BLaER1 treated with 17β-estradiol and CSF1 and Interleukin-3, amounts not matched to agents 10 nM and 100 nM (cell line): ENCODE data around the gene IAH1.

Experiments
- H3K27ac ChIP-seq, 11 experiments: shearing (Covaris generic); formaldehyde crosslinking; 2 replicates each; pipeline ENCODE4 v1.8.1; 2022
- H3K27me3 ChIP-seq, 11 experiments: shearing (Covaris generic); formaldehyde crosslinking; 2 replicates each; pipeline ENCODE4 v1.8.1; 2022
- H3K36me3 ChIP-seq, 11 experiments: shearing (Covaris generic); formaldehyde crosslinking; 2 replicates each; pipeline ENCODE4 v1.8.1; 2022
- H3K4me1 ChIP-seq, 10 experiments: shearing (Covaris generic); formaldehyde crosslinking; 2 replicates each; pipeline ENCODE4 v1.8.1; 2022
- H3K4me2 ChIP-seq, 11 experiments: shearing (Covaris generic); formaldehyde crosslinking; 2 replicates each; pipeline ENCODE4 v1.8.1; 2022
- H3K4me3 ChIP-seq, 10 experiments: shearing (Covaris generic); formaldehyde crosslinking; 2 replicates each; pipeline ENCODE4 v1.8.1; 2022
- H3K9ac ChIP-seq, 11 experiments: shearing (Covaris generic); formaldehyde crosslinking; 2 replicates each; pipeline ENCODE4 v1.8.1; 2022
- H3K9me3 ChIP-seq, 11 experiments: shearing (Covaris generic); formaldehyde crosslinking; replicated peaks in 1 of 11; 2 replicates each; pipeline ENCODE4 v1.8.1; 2022
- H4K20me1 ChIP-seq, 11 experiments: shearing (Covaris generic); formaldehyde crosslinking; 2 replicates each; pipeline ENCODE4 v1.8.1; 2022
- Cebpa-rat ChIP-seq, 11 experiments: shearing (Covaris generic); IDR thresholded peaks; 2 replicates each; pipeline ENCODE4 v1.8.1; 2022

IAH1 gene

GRCh38 chr2:9445089-9445488, 29.3 kb upstream of the IAH1 start:
- Histone ChIP-seq H3K27ac (no peak overlapping the region), H3K4me3 (no peak overlapping the region), H3K9ac (no peak overlapping the region), H3K4me2 (no peak overlapping the region), H3K4me1 (no peaks in the 10 kb centered on the region), H4K20me1 (no peaks in the 10 kb centered on the region), H3K27me3 (no peaks in the 10 kb centered on the region), H3K36me3 (peaks cover 96 to 100% (median 98%) of the 10 kb centered on the region in 11 experiments), H3K9me3 (no peaks in the 10 kb centered on the region)
- no peak for TF ChIP-seq Cebpa-rat (IDR thresholded peaks at IDR 0.05)

- H3K27ac ChIP-seq = no peak overlapping the region
- no peak overlapping the region for H3K4me3 ChIP-seq
- peaks cover 92 to 100% (median 98%) of the 10 kb centered on the region in 11 experiments for H3K36me3 ChIP-seq
- H3K4me2 ChIP-seq = no peak overlapping the region
- H3K9ac ChIP-seq = no peak overlapping the region
- H3K9me3 ChIP-seq = no peaks in the 10 kb centered on the region
- no peaks in the 10 kb centered on the region for H4K20me1 ChIP-seq
- no peaks in the 10 kb centered on the region for H3K4me1 ChIP-seq
- no peak for TF ChIP-seq Cebpa-rat (IDR thresholded peaks at IDR 0.05)
- H3K27me3 ChIP-seq = no peaks in the 10 kb centered on the region
These were observed 23.1 kb upstream of the IAH1 start for GRCh38 chr2:9451231-9451630.

GRCh38 chr2:9460441-9461017, 13.8 kb upstream of the IAH1 start:
- Histone ChIP-seq H3K9ac (no peak overlapping the region), H4K20me1 (peaks cover 0 to 10% (median 0%) of the 10 kb centered on the region in 11 experiments; a peak in 7 of 22 replicates), H3K27ac (no peak overlapping the region), H3K4me1 (peaks cover 12 to 29% (median 21%) of the 10 kb centered on the region in 10 experiments), H3K9me3 (no peaks in the 10 kb centered on the region), H3K4me3 (no peak overlapping the region), H3K27me3 (no peaks in the 10 kb centered on the region), H3K36me3 (peaks cover 67 to 98% (median 79%) of the 10 kb centered on the region in 11 experiments), H3K4me2 (no peak overlapping the region)
- TF ChIP-seq Cebpa-rat (IDR thresholded peaks at IDR 0.05) = no peak

GRCh38 chr2:9461079-9461478, 13.3 kb upstream of the IAH1 start:
- H3K27ac ChIP-seq = no peak overlapping the region
- H4K20me1 ChIP-seq = peaks cover 0 to 10% (median 0%) of the 10 kb centered on the region in 11 experiments; a peak in 7 of 22 replicates
- no peak overlapping the region for H3K4me2 ChIP-seq
- peaks cover 12 to 29% (median 21%) of the 10 kb centered on the region in 10 experiments for H3K4me1 ChIP-seq
- H3K4me3 ChIP-seq = no peak overlapping the region
- H3K9me3 ChIP-seq = no peaks in the 10 kb centered on the region
- TF ChIP-seq Cebpa-rat (IDR thresholded peaks at IDR 0.05) = no peak
- H3K36me3 ChIP-seq = peaks cover 68 to 98% (median 79%) of the 10 kb centered on the region in 11 experiments
- H3K27me3 ChIP-seq = no peaks in the 10 kb centered on the region
- H3K9ac ChIP-seq = no peak overlapping the region

GRCh38 chr2:9462313-9462712, 12.0 kb upstream of the IAH1 start:
- no peaks in the 10 kb centered on the region for H3K9me3 ChIP-seq
- no peak overlapping the region for H3K4me3 ChIP-seq
- no peak overlapping the region for H3K9ac ChIP-seq
- peaks cover 16 to 29% (median 24%) of the 10 kb centered on the region in 10 experiments for H3K4me1 ChIP-seq
- no peak for TF ChIP-seq Cebpa-rat (IDR thresholded peaks at IDR 0.05)
- no peak overlapping the region; a peak in 1 of 22 replicates for H3K4me2 ChIP-seq
- no peaks in the 10 kb centered on the region for H3K27me3 ChIP-seq
- H3K27ac ChIP-seq = no peak overlapping the region
- H4K20me1 ChIP-seq = peaks cover 0 to 10% (median 3%) of the 10 kb centered on the region in 11 experiments; a peak in 7 of 22 replicates
- H3K36me3 ChIP-seq = peaks cover 67 to 94% (median 74%) of the 10 kb centered on the region in 11 experiments

GRCh38 chr2:9462886-9463697, 11.3 kb upstream of the IAH1 start:
- TF ChIP-seq Cebpa-rat (IDR thresholded peaks at IDR 0.05) = no peak

GRCh38 chr2:9463698-9464034, 10.7 kb upstream of the IAH1 start:
- Histone ChIP-seq H3K4me1 (peaks cover 16 to 29% (median 24%) of the 10 kb centered on the region in 10 experiments), H3K27ac (peak overlapping the region in 7 of 11 experiments; percentile 0 to 56 (median 25); a peak in 9 of 22 replicates), H3K9me3 (no peaks in the 10 kb centered on the region), H3K27me3 (no peaks in the 10 kb centered on the region), H3K4me2 (peak overlapping the region in 10 of 11 experiments; percentile 1 to 41 (median 25); a peak in 11 of 22 replicates), H3K9ac (peak overlapping the region in 1 of 11 experiments; percentile 19; a peak in 2 of 22 replicates), H3K36me3 (peaks cover 65 to 94% (median 73%) of the 10 kb centered on the region in 11 experiments), H3K4me3 (no peak overlapping the region), H4K20me1 (peaks cover 0 to 10% (median 3%) of the 10 kb centered on the region in 11 experiments; a peak in 7 of 22 replicates)
- peak in 4 of 11 experiments; percentile 17 to 53 (median 34); a peak in 2 of 22 replicates for TF ChIP-seq Cebpa-rat (IDR thresholded peaks at IDR 0.05)

More at GRCh38 chr2:9462886-9463697, 11.3 kb upstream of the IAH1 start:
- Histone ChIP-seq H3K27me3 (no peaks in the 10 kb centered on the region), H3K4me2 (peak overlapping the region; percentile 1 to 41 (median 22); a peak in 12 of 22 replicates), H3K36me3 (peaks cover 65 to 94% (median 74%) of the 10 kb centered on the region in 11 experiments), H4K20me1 (peaks cover 0 to 10% (median 3%) of the 10 kb centered on the region in 11 experiments; a peak in 7 of 22 replicates), H3K4me3 (no peak overlapping the region), H3K27ac (peak overlapping the region in 7 of 11 experiments; percentile 7 to 56 (median 25); a peak in 9 of 22 replicates), H3K9me3 (no peaks in the 10 kb centered on the region), H3K4me1 (peaks cover 16 to 29% (median 24%) of the 10 kb centered on the region in 10 experiments), H3K9ac (peak overlapping the region in 2 of 11 experiments; percentile 2 to 19; a peak in 2 of 22 replicates)

- H3K9me3 ChIP-seq = no peaks in the 10 kb centered on the region
These were observed 9.2 kb upstream of the IAH1 start for GRCh38 chr2:9465170-9465569.

More at GRCh38 chr2:9465170-9465569, 9.2 kb upstream of the IAH1 start:
- TF ChIP-seq Cebpa-rat (IDR thresholded peaks at IDR 0.05) = no peak
- peaks cover 0 to 10% (median 3%) of the 10 kb centered on the region in 11 experiments; a peak in 7 of 22 replicates for H4K20me1 ChIP-seq
- H3K27me3 ChIP-seq = no peaks in the 10 kb centered on the region
- peak overlapping the region in 2 of 11 experiments; percentile 38 to 40; a peak in 5 of 22 replicates for H3K27ac ChIP-seq
- no peak overlapping the region for H3K4me3 ChIP-seq
- peaks cover 68 to 94% (median 71%) of the 10 kb centered on the region in 11 experiments for H3K36me3 ChIP-seq
- H3K9ac ChIP-seq = no peak overlapping the region
- peak overlapping the region in 2 of 11 experiments; percentile 43; a peak in 1 of 22 replicates for H3K4me2 ChIP-seq
- peaks cover 16 to 29% (median 24%) of the 10 kb centered on the region in 10 experiments for H3K4me1 ChIP-seq
